Neural cell (in vitro differentiated cells): ENCODE results near the gene ANTXR1.

Experiments
- POLR2AphosphoS5 ChIP-seq: IDR thresholded peaks from 2 replicates; pipeline ENCODE4 v1.6.1; 2012
- TF ChIP-seq, protein P1 (sequence below): fragments of 450-650 bp; IDR thresholded peaks from 2 replicates; pipeline ENCODE4 v1.5.1; 2014; ENCODE audit warnings: antibody characterized with exemption, mild to moderate bottlenecking, moderate library complexity; ENCODE audit not compliant: poor library complexity, severe bottlenecking
- TF ChIP-seq, protein P2 (sequence below): IDR thresholded peaks from 2 replicates; pipeline ENCODE4 v1.6.1; 2012; ENCODE audit warnings: borderline replicate concordance

DNA sequence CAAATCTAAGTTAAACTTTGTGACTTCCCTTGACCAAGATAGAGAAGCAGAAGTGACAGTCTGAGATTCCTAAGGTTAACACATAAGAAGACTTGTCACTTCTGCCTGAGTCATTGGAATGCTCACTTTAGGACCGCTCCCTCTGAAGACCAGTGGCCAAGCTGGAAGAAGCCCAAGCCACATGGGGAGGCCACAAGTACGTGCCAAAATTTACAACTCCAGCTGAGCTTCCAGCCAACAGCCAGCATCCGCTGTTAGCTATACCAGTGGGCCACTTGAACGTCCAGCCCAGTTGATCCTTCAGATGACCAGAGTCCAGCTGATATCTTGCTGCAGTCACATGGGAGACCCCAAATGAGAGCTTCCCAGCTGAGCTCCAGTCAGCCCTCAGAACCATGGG lies 18.1 kb upstream of the ANTXR1 start:
- TF ChIP-seq, protein P1, sequence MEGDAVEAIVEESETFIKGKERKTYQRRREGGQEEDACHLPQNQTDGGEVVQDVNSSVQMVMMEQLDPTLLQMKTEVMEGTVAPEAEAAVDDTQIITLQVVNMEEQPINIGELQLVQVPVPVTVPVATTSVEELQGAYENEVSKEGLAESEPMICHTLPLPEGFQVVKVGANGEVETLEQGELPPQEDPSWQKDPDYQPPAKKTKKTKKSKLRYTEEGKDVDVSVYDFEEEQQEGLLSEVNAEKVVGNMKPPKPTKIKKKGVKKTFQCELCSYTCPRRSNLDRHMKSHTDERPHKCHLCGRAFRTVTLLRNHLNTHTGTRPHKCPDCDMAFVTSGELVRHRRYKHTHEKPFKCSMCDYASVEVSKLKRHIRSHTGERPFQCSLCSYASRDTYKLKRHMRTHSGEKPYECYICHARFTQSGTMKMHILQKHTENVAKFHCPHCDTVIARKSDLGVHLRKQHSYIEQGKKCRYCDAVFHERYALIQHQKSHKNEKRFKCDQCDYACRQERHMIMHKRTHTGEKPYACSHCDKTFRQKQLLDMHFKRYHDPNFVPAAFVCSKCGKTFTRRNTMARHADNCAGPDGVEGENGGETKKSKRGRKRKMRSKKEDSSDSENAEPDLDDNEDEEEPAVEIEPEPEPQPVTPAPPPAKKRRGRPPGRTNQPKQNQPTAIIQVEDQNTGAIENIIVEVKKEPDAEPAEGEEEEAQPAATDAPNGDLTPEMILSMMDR = no peak
- TF ChIP-seq POLR2AphosphoS5 = no peak
- TF ChIP-seq, protein P2, sequence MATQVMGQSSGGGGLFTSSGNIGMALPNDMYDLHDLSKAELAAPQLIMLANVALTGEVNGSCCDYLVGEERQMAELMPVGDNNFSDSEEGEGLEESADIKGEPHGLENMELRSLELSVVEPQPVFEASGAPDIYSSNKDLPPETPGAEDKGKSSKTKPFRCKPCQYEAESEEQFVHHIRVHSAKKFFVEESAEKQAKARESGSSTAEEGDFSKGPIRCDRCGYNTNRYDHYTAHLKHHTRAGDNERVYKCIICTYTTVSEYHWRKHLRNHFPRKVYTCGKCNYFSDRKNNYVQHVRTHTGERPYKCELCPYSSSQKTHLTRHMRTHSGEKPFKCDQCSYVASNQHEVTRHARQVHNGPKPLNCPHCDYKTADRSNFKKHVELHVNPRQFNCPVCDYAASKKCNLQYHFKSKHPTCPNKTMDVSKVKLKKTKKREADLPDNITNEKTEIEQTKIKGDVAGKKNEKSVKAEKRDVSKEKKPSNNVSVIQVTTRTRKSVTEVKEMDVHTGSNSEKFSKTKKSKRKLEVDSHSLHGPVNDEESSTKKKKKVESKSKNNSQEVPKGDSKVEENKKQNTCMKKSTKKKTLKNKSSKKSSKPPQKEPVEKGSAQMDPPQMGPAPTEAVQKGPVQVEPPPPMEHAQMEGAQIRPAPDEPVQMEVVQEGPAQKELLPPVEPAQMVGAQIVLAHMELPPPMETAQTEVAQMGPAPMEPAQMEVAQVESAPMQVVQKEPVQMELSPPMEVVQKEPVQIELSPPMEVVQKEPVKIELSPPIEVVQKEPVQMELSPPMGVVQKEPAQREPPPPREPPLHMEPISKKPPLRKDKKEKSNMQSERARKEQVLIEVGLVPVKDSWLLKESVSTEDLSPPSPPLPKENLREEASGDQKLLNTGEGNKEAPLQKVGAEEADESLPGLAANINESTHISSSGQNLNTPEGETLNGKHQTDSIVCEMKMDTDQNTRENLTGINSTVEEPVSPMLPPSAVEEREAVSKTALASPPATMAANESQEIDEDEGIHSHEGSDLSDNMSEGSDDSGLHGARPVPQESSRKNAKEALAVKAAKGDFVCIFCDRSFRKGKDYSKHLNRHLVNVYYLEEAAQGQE = no peak
